AG04449 (cell line): ENCODE measurements around the gene FUT3.

ENCODE experiments used
- CTCF ChIA-PET: fragments of 350-600 bp; formaldehyde crosslinking; extraction: SDS; loops from one replicate; lab custom pipeline; 2021; ENCODE audit warnings: antibody characterized with exemption; lab: Yijun Ruan, JAX
- POLR2A ChIA-PET: fragments of 400-600, 350-600 bp; formaldehyde crosslinking; extraction: SDS; loops from one replicate; lab custom pipeline; 2020; ENCODE audit warnings: antibody characterized with exemption, inconsistent platforms; lab: Yijun Ruan, JAX
- DNase-seq: peaks from one replicate; pipeline ENCODE4 v3.0.0-alpha.2; 2010; ENCODE audit warnings: low read depth, low spot score
- H3K4me3 ChIP-seq: 2 replicates; pipeline ENCODE4 v1.5.1; 2011; ENCODE audit warnings: low read depth, mild to moderate bottlenecking, control low read depth, low read length
- TF ChIP-seq, protein P1 (sequence below): IDR thresholded peaks from one replicate; pipeline ENCODE4 v1.5.1; 2011; ENCODE audit warnings: mild to moderate bottlenecking, moderate library complexity, low read length, control low read depth, inconsistent platforms; ENCODE audit not compliant: insufficient read depth; ENCODE audit errors: missing control alignments

FUT3 gene

GRCh38 chr19:5829567-5830310, 21.5 kb downstream of the FUT3 start:
- POLR2A ChIA-PET: interaction anchor here (0.6 to 2.6 kb wide), 6 partner anchors 9 to 515 kb away, joined by 3 to 23 read pairs (median 4); partner anchors contain the start of genes NDUFA11 and RPL36
- TF ChIP-seq, protein P1, sequence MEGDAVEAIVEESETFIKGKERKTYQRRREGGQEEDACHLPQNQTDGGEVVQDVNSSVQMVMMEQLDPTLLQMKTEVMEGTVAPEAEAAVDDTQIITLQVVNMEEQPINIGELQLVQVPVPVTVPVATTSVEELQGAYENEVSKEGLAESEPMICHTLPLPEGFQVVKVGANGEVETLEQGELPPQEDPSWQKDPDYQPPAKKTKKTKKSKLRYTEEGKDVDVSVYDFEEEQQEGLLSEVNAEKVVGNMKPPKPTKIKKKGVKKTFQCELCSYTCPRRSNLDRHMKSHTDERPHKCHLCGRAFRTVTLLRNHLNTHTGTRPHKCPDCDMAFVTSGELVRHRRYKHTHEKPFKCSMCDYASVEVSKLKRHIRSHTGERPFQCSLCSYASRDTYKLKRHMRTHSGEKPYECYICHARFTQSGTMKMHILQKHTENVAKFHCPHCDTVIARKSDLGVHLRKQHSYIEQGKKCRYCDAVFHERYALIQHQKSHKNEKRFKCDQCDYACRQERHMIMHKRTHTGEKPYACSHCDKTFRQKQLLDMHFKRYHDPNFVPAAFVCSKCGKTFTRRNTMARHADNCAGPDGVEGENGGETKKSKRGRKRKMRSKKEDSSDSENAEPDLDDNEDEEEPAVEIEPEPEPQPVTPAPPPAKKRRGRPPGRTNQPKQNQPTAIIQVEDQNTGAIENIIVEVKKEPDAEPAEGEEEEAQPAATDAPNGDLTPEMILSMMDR: no peak
- CTCF ChIA-PET: interaction anchor here (1.3 to 2.7 kb wide), 3 partner anchors 26 to 63 kb away, joined by 4 to 23 read pairs (median 7); partner anchors contain the start of gene NRTN

DNA sequence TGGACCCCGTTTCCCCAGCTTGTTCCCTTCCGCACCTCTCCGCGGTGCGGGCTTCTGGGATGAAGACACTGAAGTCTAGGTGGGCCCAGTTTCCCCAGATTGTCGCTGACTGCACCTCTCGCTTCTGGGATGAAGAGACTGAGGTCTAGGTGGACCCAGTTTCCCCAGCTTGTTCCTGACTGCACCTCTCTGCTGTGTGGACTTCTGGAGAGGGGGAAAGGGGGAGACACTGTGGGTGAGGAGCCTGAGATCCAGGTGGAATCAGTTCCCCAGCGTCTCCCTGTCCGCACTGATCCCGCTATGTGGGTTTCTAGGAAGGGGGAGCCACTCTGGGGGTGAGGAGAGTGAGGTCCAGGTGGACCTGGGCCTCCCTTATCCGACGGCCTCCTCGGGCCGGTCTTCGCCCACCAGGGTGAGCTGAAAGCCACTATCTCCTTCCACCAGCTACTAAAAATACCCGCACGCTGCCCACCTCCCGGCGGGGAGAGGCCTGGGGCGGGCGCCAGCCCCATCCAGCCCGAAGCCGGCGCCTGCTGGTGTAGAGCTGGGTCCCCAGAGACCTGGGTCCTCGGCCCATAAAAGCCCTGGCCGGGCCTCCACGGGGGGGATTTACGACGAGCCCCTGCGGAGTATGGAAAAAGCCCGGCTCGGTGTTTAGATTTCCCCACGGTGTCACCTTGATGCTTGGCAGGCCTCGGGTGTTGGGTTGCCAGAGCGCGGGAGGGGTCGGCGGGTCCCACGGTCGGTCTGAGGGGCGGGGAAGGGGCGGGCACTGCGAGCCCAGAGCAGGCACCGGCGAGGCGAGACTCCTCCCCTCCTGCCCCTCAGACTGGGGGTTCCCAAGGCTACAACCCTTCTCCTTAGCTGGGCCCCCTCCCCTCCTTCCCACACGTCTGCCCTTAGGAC, 22.3 kb downstream of the FUT3 start:
- DNase-seq: no peak
- TF ChIP-seq, protein P1: no peak
- CTCF ChIA-PET: interaction anchor here (0.7 to 2.7 kb wide), 5 partner anchors 13 to 64 kb away, joined by 3 to 23 read pairs (median 6); partner anchors contain the start of gene NRTN
- H3K4me3 ChIP-seq: peak overlapping the region; percentile 76
- POLR2A ChIA-PET: interaction anchor here (0.6 to 2.6 kb wide), 11 partner anchors 9 to 146 kb away, joined by 3 to 23 read pairs (median 4); partner anchors contain the start of genes NDUFA11 and RPL36

More at GRCh38 chr19:5829567-5830310, 21.5 kb downstream of the FUT3 start:
- no peak for DNase-seq
- H3K4me3 ChIP-seq: 0 out of 2 replicates have a peak overlapping the region, but pooled peaks have one; percentile 76

GRCh38 chr19:5827891-5828660, 23.2 kb downstream of the FUT3 start:
- DNase-seq: peak; percentile 17
- ChIA-PET POLR2A (interaction anchor here (0.7 to 2.6 kb wide), 12 partner anchors 8 to 108 kb away, joined by 3 to 23 read pairs (median 4); partner anchors contain the start of genes DUS3L, FUT6 and NDUFA11), CTCF (interaction anchor here (0.7 to 2.7 kb wide), 5 partner anchors 14 to 63 kb away, joined by 3 to 23 read pairs (median 6); partner anchors contain the start of gene NRTN)
- TF ChIP-seq, protein P1: no peak
- H3K4me3 ChIP-seq: peak overlapping the region; percentile 76

DNA sequence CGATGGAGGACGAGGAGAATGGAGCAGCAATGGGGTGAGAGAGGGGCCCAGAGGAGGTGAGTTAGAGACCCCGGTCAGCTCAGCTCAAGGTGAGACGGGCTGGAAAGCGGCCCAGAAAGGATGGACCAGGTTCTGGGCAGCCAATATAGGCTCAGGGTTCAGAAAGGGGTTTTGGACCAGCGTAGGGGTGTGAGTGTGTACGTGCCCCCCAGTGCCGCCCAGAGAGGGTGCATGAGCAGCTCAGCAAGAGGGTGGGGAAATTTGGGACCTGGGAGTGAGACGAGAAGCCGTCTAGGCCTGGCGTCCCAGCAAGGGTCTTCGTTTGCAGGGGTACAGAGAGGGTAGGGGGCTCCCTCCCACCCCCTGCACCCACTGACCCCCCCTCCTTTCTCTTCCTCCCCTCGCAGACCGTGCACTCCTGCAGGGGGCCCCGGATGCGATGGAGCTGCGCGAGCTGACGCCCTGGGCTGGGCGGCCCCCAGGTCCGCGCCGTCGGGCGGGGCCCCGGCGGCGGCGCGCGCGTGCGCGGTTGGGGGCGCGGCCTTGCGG, 23.8 kb downstream of the FUT3 start:
- H3K4me3 ChIP-seq: peak overlapping the region; percentile 76
- DNase-seq: no peak
- TF ChIP-seq, protein P1: no peak
- CTCF ChIA-PET: interaction anchor here (0.7 to 2.7 kb wide), 4 partner anchors 15 to 63 kb away, joined by 3 to 23 read pairs (median 6); partner anchors contain the start of gene NRTN
- POLR2A ChIA-PET: interaction anchor here (0.9 to 2.6 kb wide), 7 partner anchors 10 to 109 kb away, joined by 4 to 23 read pairs (median 4); partner anchors contain the start of genes DUS3L, FUT6 and NDUFA11
